Mononuclear cell (primary cell): Measurements from ENCODE around the gene NAXE. TPM values are rescaled to one million over a fixed set of nuclear protein-coding genes. Genes with fewer than 3 reads are reported as not detected.
"Not testable (repeated sequence)": the region's sequence is repeated elsewhere in the genome, so short reads cannot be mapped to it uniquely, and the experiment has no call there.

Source experiments
- H3K27me3 ChIP-seq: 2 replicates; pipeline ENCODE4 v1.6.0; 2011; ENCODE audit warnings: low read length, control low read depth; ENCODE audit not compliant: insufficient read depth
- H3K4me1 ChIP-seq: 2 replicates; pipeline ENCODE4 v1.5.1; 2011; ENCODE audit warnings: mild to moderate bottlenecking, low read length, control low read depth; ENCODE audit not compliant: insufficient read depth
- H3K4me3 ChIP-seq: 2 replicates; pipeline ENCODE4 v1.5.1; 2011; ENCODE audit warnings: mild to moderate bottlenecking, low read length, moderate library complexity
- H3K9me3 ChIP-seq: 2 replicates; pipeline ENCODE4 v1.5.1; 2011; ENCODE audit warnings: low read depth, mild to moderate bottlenecking, control low read depth, low read length
- total RNA-seq: library from RNA; depleted of rRNA; stranded (reverse); fragments of >200 nt; gene quantifications from one replicate; pipeline ENCODE4 v1.2.3, GENCODE V29; 2012

Gene NAXE
- total RNA-seq, 1 donor: 23.9 TPM

GRCh38 chr1:156581661-156582387 lies 9.8 kb upstream of the NAXE start:
- peak overlapping the region; percentile 37 for H3K4me3 ChIP-seq
- peaks cover 32% of the 10 kb centered on the region for H3K4me1 ChIP-seq
- no peaks in the 10 kb centered on the region for H3K9me3 ChIP-seq
- H3K27me3 ChIP-seq: no peaks in the 10 kb centered on the region

- Histone ChIP-seq H3K4me1 (peaks cover 32% of the 10 kb centered on the region), H3K9me3 (no peaks in the 10 kb centered on the region), H3K4me3 (peak overlapping the region; percentile 37), H3K27me3 (no peaks in the 10 kb centered on the region)
Observed at GRCh38 chr1:156582388-156583017, 9.1 kb upstream of the NAXE start.

- Histone ChIP-seq H3K4me1 (peaks cover 32% of the 10 kb centered on the region), H3K4me3 (no peak overlapping the region), H3K27me3 (no peaks in the 10 kb centered on the region), H3K9me3 (no peaks in the 10 kb centered on the region)
Observed at GRCh38 chr1:156583821-156584622, 7.6 kb upstream of the NAXE start.

GRCh38 chr1:156584813-156585212 lies 6.8 kb upstream of the NAXE start:
- Histone ChIP-seq H3K27me3 (no peaks in the 10 kb centered on the region), H3K9me3 (no peaks in the 10 kb centered on the region), H3K4me1 (peaks cover 32% of the 10 kb centered on the region), H3K4me3 (no peak overlapping the region)

GRCh38 chr1:156586323-156586722 lies 5.3 kb upstream of the NAXE start:
- H3K27me3 ChIP-seq: no peaks in the 10 kb centered on the region
- H3K4me3 ChIP-seq: no peak overlapping the region

GRCh38 chr1:156586892-156587477 lies 4.6 kb upstream of the NAXE start:
- H3K4me3 ChIP-seq: no peak overlapping the region
- H3K9me3 ChIP-seq: no peaks in the 10 kb centered on the region
- H3K4me1 ChIP-seq: peaks cover 34% of the 10 kb centered on the region
- no peaks in the 10 kb centered on the region for H3K27me3 ChIP-seq

More at GRCh38 chr1:156586323-156586722, 5.3 kb upstream of the NAXE start:
- Histone ChIP-seq H3K9me3 (no peaks in the 10 kb centered on the region), H3K4me1 (peaks cover 38% of the 10 kb centered on the region)

GRCh38 chr1:156587927-156588326 lies 3.6 kb upstream of the NAXE start:
- not testable (repeated sequence) for H3K27me3 ChIP-seq, H3K4me3 ChIP-seq, H3K9me3 ChIP-seq
- peaks cover 33% of the 10 kb centered on the region for H3K4me1 ChIP-seq

- H3K4me3 ChIP-seq: no peak overlapping the region
- H3K9me3 ChIP-seq: no peaks in the 10 kb centered on the region
- H3K27me3 ChIP-seq: no peaks in the 10 kb centered on the region
- peaks cover 18% of the 10 kb centered on the region for H3K4me1 ChIP-seq
Observed at GRCh38 chr1:156589546-156589945, 2.0 kb upstream of the NAXE start.

- peaks cover 18% of the 10 kb centered on the region for H3K4me1 ChIP-seq
- no peaks in the 10 kb centered on the region for H3K9me3 ChIP-seq
- no peaks in the 10 kb centered on the region for H3K27me3 ChIP-seq
- no peak overlapping the region for H3K4me3 ChIP-seq
Observed at GRCh38 chr1:156590326-156591180, 1.0 kb upstream of the NAXE start.

- Histone ChIP-seq H3K4me1 (peaks cover 18% of the 10 kb centered on the region), H3K9me3 (no peaks in the 10 kb centered on the region), H3K27me3 (no peaks in the 10 kb centered on the region), H3K4me3 (peak overlapping the region; percentile 59)
Observed at GRCh38 chr1:156591181-156591431, 470 bp upstream of the NAXE start.

- Histone ChIP-seq H3K4me3 (peak overlapping the region; percentile 59), H3K9me3 (no peaks in the 10 kb centered on the region), H3K27me3 (no peaks in the 10 kb centered on the region), H3K4me1 (peaks cover 18% of the 10 kb centered on the region)
Observed at GRCh38 chr1:156592158-156592909, 758 bp downstream of the NAXE start.

- H3K4me3 ChIP-seq: no peak overlapping the region
- no peaks in the 10 kb centered on the region for H3K27me3 ChIP-seq
- H3K4me1 ChIP-seq: peaks cover 18% of the 10 kb centered on the region
- no peaks in the 10 kb centered on the region for H3K9me3 ChIP-seq
Observed at GRCh38 chr1:156592910-156593660, 1.5 kb downstream of the NAXE start.

- H3K9me3 ChIP-seq: no peaks in the 10 kb centered on the region
Observed at GRCh38 chr1:156593661-156593989, 2.0 kb downstream of the NAXE start.

More at GRCh38 chr1:156593661-156593989, 2.0 kb downstream of the NAXE start:
- no peak overlapping the region for H3K4me3 ChIP-seq
- H3K27me3 ChIP-seq: no peaks in the 10 kb centered on the region
- H3K4me1 ChIP-seq: peaks cover 18% of the 10 kb centered on the region
